GM21515 (cell line): ENCODE results near the gene EPHA1.

Experiments
- ATAC-seq: cut with Tn5 transposase; IDR thresholded peaks from one replicate; pipeline ENCODE4 v1.9.1; 2021; ENCODE audit not compliant: unreplicated experiment

The EPHA1 gene

GRCh38 chr7:143408686-143409561 lies at the start of gene EPHA1:
Gene EPHA1, minus strand, starts transcription at chr7:143408856. Its CDS starts 51 bp downstream, at chr7:143408805.
- no peak for ATAC-seq

- no peak for ATAC-seq
Observed at GRCh38 chr7:143458263-143458662, 49.6 kb upstream of the EPHA1 start.

GRCh38 chr7:143456992-143457793 lies 48.5 kb upstream of the EPHA1 start:
- ATAC-seq, result no peak

- no peak for ATAC-seq
Observed at GRCh38 chr7:143455942-143456341, 47.3 kb upstream of the EPHA1 start.

- ATAC-seq, result no peak
Observed at GRCh38 chr7:143455491-143455890, 46.8 kb upstream of the EPHA1 start.

GRCh38 chr7:143454091-143454680 lies 45.5 kb upstream of the EPHA1 start:
- ATAC-seq, result no peak

GRCh38 chr7:143452495-143452894 lies 43.8 kb upstream of the EPHA1 start:
- ATAC-seq, result no peak

GRCh38 chr7:143451746-143452145 lies 43.1 kb upstream of the EPHA1 start:
- no peak for ATAC-seq

- no peak for ATAC-seq
Observed at GRCh38 chr7:143451122-143451521, 42.5 kb upstream of the EPHA1 start.

GRCh38 chr7:143449793-143450192 lies 41.1 kb upstream of the EPHA1 start:
- no peak for ATAC-seq

GRCh38 chr7:143448429-143448828 lies 39.8 kb upstream of the EPHA1 start:
- no peak for ATAC-seq

- ATAC-seq, result no peak
Observed at GRCh38 chr7:143447466-143447865, 38.8 kb upstream of the EPHA1 start.

GRCh38 chr7:143444785-143445184 lies 36.1 kb upstream of the EPHA1 start:
- ATAC-seq, result no peak

- no peak for ATAC-seq
Observed at GRCh38 chr7:143444063-143444782, 35.6 kb upstream of the EPHA1 start.

- no peak for ATAC-seq
Observed at GRCh38 chr7:143443153-143443552, 34.5 kb upstream of the EPHA1 start, which contains the start of gene TAS2R60. Gene TAS2R60, plus strand, starts transcription at chr7:143443453. Its CDS starts 0 bp downstream, at chr7:143443453.

GRCh38 chr7:143439866-143440265 lies 31.2 kb upstream of the EPHA1 start:
- ATAC-seq, result no peak

- no peak for ATAC-seq
Observed at GRCh38 chr7:143437578-143437977, 28.9 kb upstream of the EPHA1 start.

GRCh38 chr7:143436325-143436946 lies 27.8 kb upstream of the EPHA1 start:
- ATAC-seq, result peak; percentile 77

GRCh38 chr7:143435266-143435665 lies 26.6 kb upstream of the EPHA1 start:
- no peak for ATAC-seq

GRCh38 chr7:143434660-143435059 lies 26.0 kb upstream of the EPHA1 start:
- ATAC-seq, result no peak
